Body of pancreas (tissue), 4 donors: ENCODE measurements around the gene ACTG2. TPM values are rescaled to one million over a fixed set of nuclear protein-coding genes. Genes with fewer than 3 reads are reported as not detected.

Experiments used
- ATAC-seq: fragments of 150-250 bp; one replicate; pipeline ENCODE4 v1.9.1; 2016
- DNase-seq, 4 donors: peaks; one replicate each; pipeline ENCODE4 v3.0.0-alpha.2; 2019
- H3K27ac ChIP-seq, 4 donors: fragments of 200-600 bp; sonication (generic); 1 replicate in 3 of 4; 2 replicates in 1 of 4; pipeline versions ENCODE4 v1.5.1 to v1.6.1; 2016 to 2019; ENCODE audit warnings: mild to moderate bottlenecking in 1 of 4, mixed read lengths in 1 of 4, moderate library complexity in 1 of 4
- H3K27me3 ChIP-seq, 2 donors: fragments of 200-600 bp; sonication (generic); one replicate each; pipeline ENCODE4 v1.6.0; 2016; ENCODE audit warnings: mild to moderate bottlenecking in 1 of 2
- H3K36me3 ChIP-seq, 2 donors: fragments of 200-600 bp; sonication (generic); replicated peaks in 1 of 2; 2 replicates each; pipeline ENCODE4 v1.5.1; 2016; ENCODE audit warnings: low read depth in 2 of 2; ENCODE audit not compliant: insufficient read depth in 1 of 2
- H3K4me1 ChIP-seq: fragments of 200-600 bp; sonication (generic); one replicate; pipeline ENCODE4 v1.6.0; 2016
- H3K4me3 ChIP-seq, 2 donors: fragments of 200-600 bp; sonication (generic); 1 replicate in 1 of 2; 2 replicates in 1 of 2; pipeline ENCODE4 v1.5.1; 2016 to 2019
- H3K9me3 ChIP-seq, 3 donors: fragments of 200-600 bp; sonication (generic); 1 replicate in 2 of 3; 2 replicates in 1 of 3; pipeline ENCODE4 v1.5.1; 2016
- POLR2A ChIP-seq, 3 donors: fragments of 450-650 bp; IDR thresholded peaks; one replicate each; pipeline ENCODE4 v1.6.1; 2016; ENCODE audit warnings: antibody characterized with exemption in 3 of 3, mild to moderate bottlenecking in 2 of 3
- WGBS, 2 donors: methylation state at CpG; one replicate each; pipeline ENCODE4 v1.1.5; 2017; 5-methylcytosine and 5-hydroxymethylcytosine counted together
- intact Hi-C: fragments of 100-400 bp; cut with DNase I; formaldehyde crosslinking; loops from one replicate; pipeline ENCODE4 v1.15.1; 2023
- total RNA-seq, 2 donors: library from RNA; depleted of rRNA; stranded (reverse); fragments of >200 nt; gene quantifications; one replicate each; pipeline ENCODE4 v1.1.0, GENCODE V29; 2016
- TF ChIP-seq, protein P1 (sequence below), 7 experiments: fragments of 450-650 bp in 4 of 7; fragments of 200-600 bp in 3 of 7; sonication (generic) in 3 of 7; IDR thresholded peaks; one replicate each; pipeline ENCODE4 v1.5.1; 2016 to 2019; ENCODE audit warnings: antibody characterized with exemption in 7 of 7

The ACTG2 gene
- total RNA-seq, 2 donors from 2014 or later = 0.52 to 1.3 TPM

DNA sequence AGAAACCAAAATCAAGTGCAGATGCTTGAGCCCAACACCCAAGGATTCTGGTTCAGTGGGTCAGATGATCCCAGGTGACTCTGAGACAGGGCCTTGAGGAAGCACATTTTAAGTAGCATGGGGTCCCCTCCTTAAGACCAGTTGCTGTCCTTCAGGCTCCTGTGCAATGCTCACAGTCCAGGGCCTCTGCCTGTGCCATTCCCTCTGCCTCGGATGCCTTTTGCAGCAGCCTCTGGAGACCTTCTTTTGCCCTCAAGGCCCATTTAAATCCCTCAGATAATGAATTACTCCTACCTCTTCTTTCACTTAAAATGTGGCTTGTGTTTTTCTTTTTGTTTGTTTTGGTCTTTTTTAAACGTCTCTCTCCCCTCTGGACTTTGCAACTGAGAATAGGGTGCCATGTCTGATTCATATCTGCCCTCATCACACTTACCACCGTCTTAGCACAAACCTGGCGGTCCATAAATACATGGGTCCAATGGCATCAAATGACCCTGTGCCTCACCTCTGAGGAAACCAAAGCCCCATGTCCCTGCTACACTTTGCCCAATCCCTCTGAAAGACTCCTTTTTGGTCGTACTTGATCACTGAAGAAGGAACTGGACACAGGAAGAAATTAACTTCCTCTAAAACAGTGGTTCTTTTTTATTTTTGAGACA lies 14.2 kb downstream of the ACTG2 start:
- H3K27ac ChIP-seq = no peak overlapping the region
- H3K4me1 ChIP-seq = no peaks in the 10 kb centered on the region
- 50 to 62% methylated on average over 5 of the region's 5 CpGs for WGBS, 2 donors
- no peaks in the 10 kb centered on the region for H3K9me3 ChIP-seq
- TF ChIP-seq POLR2A (IDR thresholded peaks at IDR 0.05) = no peak
- TF ChIP-seq, protein P1, sequence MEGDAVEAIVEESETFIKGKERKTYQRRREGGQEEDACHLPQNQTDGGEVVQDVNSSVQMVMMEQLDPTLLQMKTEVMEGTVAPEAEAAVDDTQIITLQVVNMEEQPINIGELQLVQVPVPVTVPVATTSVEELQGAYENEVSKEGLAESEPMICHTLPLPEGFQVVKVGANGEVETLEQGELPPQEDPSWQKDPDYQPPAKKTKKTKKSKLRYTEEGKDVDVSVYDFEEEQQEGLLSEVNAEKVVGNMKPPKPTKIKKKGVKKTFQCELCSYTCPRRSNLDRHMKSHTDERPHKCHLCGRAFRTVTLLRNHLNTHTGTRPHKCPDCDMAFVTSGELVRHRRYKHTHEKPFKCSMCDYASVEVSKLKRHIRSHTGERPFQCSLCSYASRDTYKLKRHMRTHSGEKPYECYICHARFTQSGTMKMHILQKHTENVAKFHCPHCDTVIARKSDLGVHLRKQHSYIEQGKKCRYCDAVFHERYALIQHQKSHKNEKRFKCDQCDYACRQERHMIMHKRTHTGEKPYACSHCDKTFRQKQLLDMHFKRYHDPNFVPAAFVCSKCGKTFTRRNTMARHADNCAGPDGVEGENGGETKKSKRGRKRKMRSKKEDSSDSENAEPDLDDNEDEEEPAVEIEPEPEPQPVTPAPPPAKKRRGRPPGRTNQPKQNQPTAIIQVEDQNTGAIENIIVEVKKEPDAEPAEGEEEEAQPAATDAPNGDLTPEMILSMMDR (IDR thresholded peaks at IDR 0.05) = no peak
- ATAC-seq (no peak), DNase-seq (no peak)
- H3K4me3 ChIP-seq = no peak overlapping the region
- no peaks in the 10 kb centered on the region for H3K27me3 ChIP-seq
- intact Hi-C loops = no loop called here
- no peaks in the 10 kb centered on the region for H3K36me3 ChIP-seq

DNA sequence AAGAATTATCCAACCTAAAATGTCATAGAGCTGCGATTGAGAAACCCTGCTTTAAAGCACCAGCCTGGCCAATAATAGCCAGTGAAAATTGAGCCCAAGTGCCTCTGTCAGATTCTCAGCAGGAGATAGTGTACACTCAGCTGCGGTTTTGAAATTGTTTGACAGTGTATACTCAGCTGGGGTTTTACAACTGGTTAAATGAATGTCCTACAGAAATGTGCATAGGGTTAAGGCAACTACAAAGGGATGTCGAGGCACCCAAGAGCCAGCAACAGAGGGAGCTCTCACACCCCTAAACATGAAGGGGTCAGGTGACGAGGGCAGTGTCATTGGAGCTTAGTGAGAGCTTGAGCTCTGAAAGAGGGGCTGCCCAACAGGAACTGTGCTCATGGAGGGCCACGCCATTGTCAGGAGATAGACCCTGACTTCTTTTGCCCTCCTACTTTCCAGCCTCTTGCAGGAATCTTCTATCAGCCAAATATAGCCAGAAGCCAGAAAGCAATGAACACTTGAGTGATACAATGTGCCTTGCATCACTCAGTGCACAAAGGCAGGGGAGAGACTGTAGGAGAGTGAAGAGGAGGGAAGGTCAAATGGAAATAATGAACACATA lies 15.1 kb downstream of the ACTG2 start:
- intact Hi-C loops = no loop called here
- DNase-seq (peak in 3 of 4 donors; percentile 19 to 39 (median 24)), ATAC-seq (no peak)
- WGBS, 2 donors = 34 to 66% methylated on average over 2 to 5 of the region's 5 CpGs
- Histone ChIP-seq H3K27ac (no peak overlapping the region), H3K9me3 (no peaks in the 10 kb centered on the region), H3K27me3 (no peaks in the 10 kb centered on the region), H3K36me3 (no peaks in the 10 kb centered on the region), H3K4me3 (no peak overlapping the region), H3K4me1 (no peaks in the 10 kb centered on the region)
- TF ChIP-seq, protein P1 (IDR thresholded peaks at IDR 0.05) = peak in 5 of 7 experiments; percentile 13 to 44 (median 32)
- TF ChIP-seq POLR2A (IDR thresholded peaks at IDR 0.05) = no peak

DNA sequence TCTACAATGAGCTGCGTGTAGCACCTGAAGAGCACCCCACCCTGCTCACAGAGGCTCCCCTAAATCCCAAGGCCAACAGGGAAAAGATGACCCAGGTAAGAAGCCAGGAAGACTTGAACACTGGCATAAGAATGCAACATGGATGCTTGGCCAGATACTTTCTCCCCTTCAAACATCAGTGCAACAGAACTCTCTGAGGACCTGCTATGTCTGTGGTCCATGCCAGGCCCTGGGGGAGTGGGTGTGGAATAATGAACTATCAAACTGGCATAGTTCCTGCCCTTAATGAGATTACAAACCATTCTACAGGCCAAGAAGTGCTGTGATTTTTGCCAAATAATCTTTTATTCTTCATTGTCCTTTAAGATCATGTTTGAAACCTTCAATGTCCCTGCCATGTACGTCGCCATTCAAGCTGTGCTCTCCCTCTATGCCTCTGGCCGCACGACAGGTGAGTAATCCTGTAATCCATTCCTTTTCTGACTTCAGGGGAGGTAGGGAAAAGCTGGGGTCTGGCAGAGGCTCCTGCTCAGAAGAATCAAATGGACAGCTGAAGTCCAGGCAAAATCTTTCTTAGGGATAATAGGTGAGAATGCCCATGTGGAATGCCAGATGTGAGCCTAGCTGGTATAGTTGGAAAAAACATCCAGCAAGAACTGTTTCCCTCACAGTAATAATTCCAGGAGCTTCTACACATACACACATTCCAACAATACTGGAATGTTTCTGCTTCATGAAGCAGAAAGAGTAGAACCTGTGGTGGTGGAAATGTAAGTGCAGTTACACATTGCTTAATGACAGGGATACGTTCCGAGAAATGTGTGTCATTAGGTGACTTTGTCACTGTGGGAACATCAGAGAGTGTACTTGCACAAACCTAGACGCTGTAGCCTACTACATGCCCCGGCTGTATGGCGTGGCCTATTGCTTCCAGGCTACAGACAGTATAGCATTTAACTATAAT lies 16.2 kb downstream of the ACTG2 start:
- DNase-seq = no peak
- intact Hi-C loops = no loop called here
- Histone ChIP-seq H3K4me1 (no peaks in the 10 kb centered on the region), H3K27ac (no peak overlapping the region), H3K27me3 (no peaks in the 10 kb centered on the region), H3K4me3 (no peak overlapping the region), H3K36me3 (no peaks in the 10 kb centered on the region), H3K9me3 (no peaks in the 10 kb centered on the region)
- ATAC-seq = no peak
- WGBS, 2 donors = 71% methylated on average over 10 of the region's 10 CpGs
- no peak for TF ChIP-seq POLR2A (IDR thresholded peaks at IDR 0.05)
- TF ChIP-seq, protein P1 (IDR thresholded peaks at IDR 0.05) = no peak

DNA sequence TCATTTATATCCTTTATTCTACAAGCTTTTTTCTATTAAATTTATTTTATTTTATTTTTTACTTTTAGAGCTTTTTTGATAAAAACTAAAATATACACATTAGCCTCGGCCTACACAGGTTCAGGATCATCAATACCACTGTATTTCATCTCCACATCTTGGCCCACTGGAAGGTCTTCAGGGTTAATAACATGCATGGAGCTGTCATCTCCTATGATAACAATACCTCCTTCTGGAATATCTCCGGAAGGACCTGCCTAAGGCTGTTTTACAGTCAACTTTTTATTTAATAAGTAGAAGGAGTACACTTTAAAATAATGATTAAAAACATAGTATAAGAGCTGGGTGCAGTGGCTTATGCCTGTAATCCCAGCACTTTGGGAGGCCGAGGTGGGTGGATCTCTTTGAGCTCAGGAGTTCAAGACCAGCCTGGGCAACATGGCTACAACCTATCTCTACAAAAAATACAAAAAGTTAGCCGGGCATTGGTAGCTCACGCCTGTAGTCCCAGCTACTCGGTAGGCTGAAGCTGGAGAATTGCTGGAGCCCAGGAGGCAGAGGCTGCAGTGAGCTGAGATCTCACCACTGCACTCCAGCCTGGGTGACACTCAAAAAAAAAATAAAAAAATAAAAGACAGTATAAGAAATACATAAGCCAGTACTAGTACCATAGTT lies 18.2 kb downstream of the ACTG2 start:
- ATAC-seq = no peak
- Histone ChIP-seq H3K4me3 (no peak overlapping the region), H3K27me3 (no peaks in the 10 kb centered on the region), H3K36me3 (no peaks in the 10 kb centered on the region), H3K4me1 (no peaks in the 10 kb centered on the region), H3K9me3 (no peaks in the 10 kb centered on the region), H3K27ac (no peak overlapping the region)
- intact Hi-C loops = no loop called here
- DNase-seq = no peak
- no peak for TF ChIP-seq POLR2A (IDR thresholded peaks at IDR 0.05)
- TF ChIP-seq, protein P1 (IDR thresholded peaks at IDR 0.05) = no peak
- 60 to 67% methylated on average over 6 of the region's 6 CpGs for WGBS, 2 donors
